Erythroblast (primary cell): Measurements from ENCODE around the gene LRP1B.

Experiments
- GATA1 ChIP-seq: IDR thresholded peaks from 2 replicates; pipeline ENCODE4 v1.6.1; 2011; ENCODE audit warnings: low read depth, mild to moderate bottlenecking, control low read depth, low read length, moderate library complexity
- POLR2A ChIP-seq: IDR thresholded peaks from 2 replicates; pipeline ENCODE4 v1.6.1; 2011; ENCODE audit warnings: mild to moderate bottlenecking, low read length

DNA sequence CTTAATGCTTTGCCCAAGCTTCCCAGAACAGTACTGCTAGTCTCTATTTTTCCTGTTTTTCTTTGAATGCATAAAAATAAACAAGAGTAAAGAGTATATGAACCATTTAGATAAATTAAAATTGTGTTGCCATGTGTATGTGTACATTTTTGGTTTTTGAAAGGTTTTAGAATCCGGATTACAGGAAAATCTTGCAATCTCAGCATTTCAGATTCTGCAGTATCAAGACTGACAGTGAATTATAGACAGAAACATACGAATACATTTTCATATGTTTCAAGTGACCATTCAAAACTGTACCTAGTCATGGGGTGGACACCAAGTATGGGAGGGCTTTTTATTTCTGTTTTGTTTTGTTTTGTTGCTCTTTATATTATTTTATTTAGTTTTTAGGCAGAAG, 604.1 kb downstream of the LRP1B start:
- no peak for TF ChIP-seq POLR2A
- TF ChIP-seq GATA1: no peak
